ENCODE data around the gene NXT1.
"Not testable (repeated sequence)": the region's sequence is repeated elsewhere in the genome, so short reads cannot be mapped to it uniquely, and the experiment has no call there.

The NXT1 gene

DNA sequence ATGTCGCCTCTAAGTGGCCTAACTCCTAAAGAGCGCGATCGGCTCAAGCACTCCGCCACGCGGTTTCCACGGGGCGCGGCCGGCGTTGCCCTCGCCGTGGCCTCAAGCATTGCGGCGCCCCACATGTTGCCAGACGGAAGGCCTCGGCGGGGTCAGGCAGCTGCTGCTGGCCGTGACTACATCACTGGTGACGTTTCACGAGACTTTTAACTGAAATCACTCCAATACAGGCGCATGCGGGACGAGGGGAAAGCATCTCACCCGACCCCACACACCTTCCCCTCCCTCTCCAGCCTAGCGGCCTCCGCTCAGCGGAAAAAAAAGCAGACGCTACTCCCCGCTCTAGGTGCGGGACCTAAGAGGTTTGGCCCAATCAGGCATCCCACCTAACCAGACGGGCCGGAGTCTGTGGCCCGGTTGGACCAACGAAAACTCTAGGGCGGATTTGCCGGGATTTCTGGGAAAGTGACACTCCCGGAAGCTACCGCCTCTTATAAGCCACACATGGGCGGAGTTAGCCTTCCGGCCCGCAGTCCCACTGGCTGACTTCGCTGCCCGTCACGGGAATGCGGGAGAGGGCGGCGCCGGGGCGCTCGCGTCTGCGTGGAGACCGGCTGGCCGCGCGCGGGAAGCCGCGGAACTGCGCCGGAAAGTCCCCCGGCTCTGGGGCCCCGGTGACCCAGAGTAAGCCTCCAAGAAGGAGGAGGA lies at the start of gene NXT1:
TSS of gene NXT1 (plus strand) at position 596 of the 708 bp plus-strand sequence. CDS start 3,251 bp downstream, outside the sequence.
- peak; percentile 95 for DNase-seq (ENCODE audit: low read depth, low spot score)

DNA sequence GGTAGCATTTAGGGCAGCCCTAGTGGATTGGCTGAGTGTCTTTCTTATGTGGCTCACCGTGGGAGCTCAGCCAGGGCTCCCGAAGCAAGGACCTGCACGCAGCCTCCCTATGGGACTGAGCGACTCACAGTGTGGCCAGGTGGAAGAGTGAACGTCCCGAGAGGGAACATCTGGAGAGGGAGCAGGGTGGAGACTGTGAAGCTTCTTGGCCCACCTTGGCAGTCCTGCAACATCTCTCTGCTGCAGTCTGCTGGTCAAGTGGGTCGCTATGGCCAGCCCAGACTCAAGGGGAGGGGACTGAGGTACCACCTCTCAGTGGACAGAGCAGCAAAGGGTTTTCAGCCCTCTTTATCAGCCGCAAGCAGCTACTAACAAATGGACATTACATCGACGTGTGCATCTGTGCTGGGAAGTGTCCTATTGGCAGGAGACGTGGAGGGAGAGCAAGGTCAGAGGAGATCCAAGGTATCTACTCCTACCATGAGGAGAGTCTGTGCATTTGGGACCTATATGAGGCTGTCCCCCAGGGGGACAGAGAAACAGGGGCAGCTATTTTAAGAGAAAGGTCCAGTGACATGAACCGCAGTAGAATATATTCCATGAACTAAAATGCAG lies 49.0 kb upstream of the NXT1 start:
- no peak for DNase-seq (ENCODE audit: low read depth, low spot score)

DNA sequence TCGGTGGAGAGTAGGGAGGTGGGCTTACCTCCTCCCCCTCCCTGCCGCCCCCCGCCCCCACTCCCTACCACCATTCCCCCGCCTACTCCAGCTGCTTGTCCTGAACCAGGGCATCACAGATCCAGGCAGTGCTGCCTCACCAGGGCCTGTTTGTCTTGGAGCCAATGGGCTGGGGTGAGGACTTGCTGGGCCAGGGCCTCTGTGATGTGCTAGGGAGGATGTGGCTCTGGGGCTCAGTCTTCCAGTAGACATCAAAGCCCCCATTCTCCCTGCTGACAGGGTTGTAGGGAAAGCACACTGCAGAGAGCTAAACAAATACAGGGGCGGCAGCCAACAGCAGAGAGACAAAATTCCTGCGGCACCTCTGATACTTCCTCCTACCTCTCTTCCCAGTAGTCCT lies 48.2 kb upstream of the NXT1 start:
- no peak for DNase-seq (ENCODE audit: low read depth, low spot score)

GRCh38 chr20:23302801-23303200 lies 47.8 kb upstream of the NXT1 start:
- no peak for DNase-seq (ENCODE audit: low read depth, low spot score)

- no peak for DNase-seq (ENCODE audit: low read depth, low spot score)
Measured at GRCh38 chr20:23303325-23304102, 47.1 kb upstream of the NXT1 start.

- DNase-seq (ENCODE audit: low read depth, low spot score) = no peak
Measured at GRCh38 chr20:23304616-23305015, 46.0 kb upstream of the NXT1 start.

DNA sequence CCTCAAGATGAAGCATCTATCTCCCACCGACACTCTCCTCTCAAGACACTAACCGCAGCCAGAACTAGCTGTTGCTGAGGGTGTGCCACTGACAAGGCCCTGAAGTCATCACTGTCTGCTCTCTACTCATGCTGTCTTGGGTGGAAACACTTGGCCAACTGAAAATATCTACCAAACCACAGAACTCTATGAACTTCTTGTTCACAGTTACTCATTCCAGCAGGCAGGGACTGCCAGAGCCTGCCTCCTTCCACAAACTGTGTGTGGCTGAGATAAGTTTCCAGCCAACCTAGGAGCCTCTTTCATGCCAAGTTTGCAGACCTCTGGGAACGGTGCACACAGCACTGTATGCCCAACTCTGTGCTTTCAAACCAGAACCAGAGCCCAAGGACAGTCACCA lies 45.5 kb upstream of the NXT1 start:
- no peak for DNase-seq (ENCODE audit: low read depth, low spot score)

GRCh38 chr20:23307393-23307792 lies 43.2 kb upstream of the NXT1 start:
- not testable (repeated sequence) for DNase-seq (ENCODE audit: low read depth, low spot score)

- no peak for DNase-seq (ENCODE audit: low read depth, low spot score)
Measured at GRCh38 chr20:23308024-23308423, 42.6 kb upstream of the NXT1 start.

DNA sequence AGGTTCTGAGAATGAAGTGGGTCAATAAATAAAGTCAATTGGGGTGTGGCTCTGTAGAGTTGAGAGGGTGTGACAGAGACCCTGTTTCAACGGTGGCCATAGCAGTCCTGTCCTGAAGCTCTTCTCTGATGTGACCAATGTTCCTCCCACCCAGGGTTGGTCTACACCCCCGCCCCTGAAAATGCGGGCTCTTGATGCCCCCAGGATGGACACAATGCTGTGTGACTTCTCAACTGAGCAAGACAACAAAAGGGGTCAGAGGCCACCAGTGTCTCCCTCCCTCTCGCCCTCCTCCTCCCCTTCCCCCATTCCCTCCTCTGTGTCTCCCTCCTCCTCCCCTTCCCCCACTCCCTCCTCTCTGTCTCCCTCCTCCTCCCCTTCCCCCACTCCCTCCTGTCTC lies 41.7 kb upstream of the NXT1 start:
- DNase-seq (ENCODE audit: low read depth, low spot score) = no peak

- DNase-seq (ENCODE audit: low read depth, low spot score) = no peak
Measured at GRCh38 chr20:23309781-23310180, 40.8 kb upstream of the NXT1 start.

GRCh38 chr20:23311947-23312506 lies 38.6 kb upstream of the NXT1 start:
- no peak for DNase-seq (ENCODE audit: low read depth, low spot score)

GRCh38 chr20:23313271-23313670 lies 37.3 kb upstream of the NXT1 start:
- no peak for DNase-seq (ENCODE audit: low read depth, low spot score)

DNA sequence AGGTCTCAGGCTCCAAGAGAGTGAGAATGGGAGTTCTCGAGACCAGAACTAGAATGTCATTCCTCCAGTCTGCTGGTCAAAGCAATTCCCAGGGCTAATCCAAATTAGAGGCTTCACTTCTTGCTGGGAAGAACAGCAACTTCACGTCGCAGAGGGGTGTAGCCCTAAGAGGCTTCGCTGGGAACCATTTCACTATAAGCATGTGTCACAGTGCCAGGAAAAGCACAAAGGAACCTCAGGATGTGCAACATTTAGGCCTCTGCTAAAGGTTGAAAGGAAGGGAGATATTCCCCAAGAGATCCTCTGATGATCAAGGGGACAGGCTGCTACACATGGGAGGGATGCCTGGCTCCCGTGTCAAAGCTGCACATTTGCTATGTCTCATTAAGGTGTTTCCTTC lies 35.9 kb upstream of the NXT1 start:
- no peak for DNase-seq (ENCODE audit: low read depth, low spot score)

DNA sequence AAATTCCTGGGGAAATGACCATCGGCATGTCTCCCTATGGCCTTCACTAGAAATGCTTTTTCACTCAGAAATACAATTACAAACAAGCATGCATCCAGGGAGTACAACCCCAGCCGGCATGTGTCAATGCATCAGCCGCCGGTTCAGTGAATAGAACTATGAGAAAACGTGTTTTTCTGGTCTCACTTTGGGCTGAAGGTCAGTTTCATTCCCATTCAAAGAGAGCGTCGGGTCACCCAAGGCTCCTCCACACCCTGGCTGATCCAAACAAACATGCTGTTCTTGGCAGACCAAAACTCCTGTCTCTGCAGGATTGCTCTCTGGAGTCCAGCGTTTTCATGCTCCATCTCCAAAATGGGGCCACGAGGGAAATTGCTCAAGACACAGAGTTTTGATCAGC lies 35.5 kb upstream of the NXT1 start:
- DNase-seq (ENCODE audit: low read depth, low spot score) = no peak

GRCh38 chr20:23316626-23317025 lies 34.0 kb upstream of the NXT1 start:
- no peak for DNase-seq (ENCODE audit: low read depth, low spot score)

GRCh38 chr20:23317081-23317480 lies 33.5 kb upstream of the NXT1 start:
- no peak for DNase-seq (ENCODE audit: low read depth, low spot score)

- no peak for DNase-seq (ENCODE audit: low read depth, low spot score)
Measured at GRCh38 chr20:23318347-23318746, 32.2 kb upstream of the NXT1 start.

GRCh38 chr20:23320317-23320716 lies 30.3 kb upstream of the NXT1 start:
- no peak for DNase-seq (ENCODE audit: low read depth, low spot score)

DNA sequence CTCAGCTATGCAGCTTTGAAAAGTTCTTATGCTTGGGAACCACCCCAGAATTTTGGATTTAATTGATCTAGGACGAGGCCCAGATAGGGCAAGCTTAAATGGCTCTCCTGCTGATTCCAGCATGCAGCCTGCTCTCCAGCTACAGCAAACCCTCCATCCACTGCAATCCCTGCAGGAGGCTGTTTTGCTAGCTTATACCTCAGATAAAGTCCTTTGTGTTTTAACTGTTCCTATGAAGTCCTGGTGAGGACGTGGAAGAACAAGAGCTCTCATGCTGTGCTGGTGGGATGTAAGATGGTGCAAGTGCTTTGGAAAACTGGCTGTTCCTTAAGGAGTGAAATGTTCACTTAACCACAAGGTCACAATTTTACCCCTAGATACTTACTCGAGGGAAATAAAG lies 25.5 kb upstream of the NXT1 start:
- no peak for DNase-seq (ENCODE audit: low read depth, low spot score)

- no peak for DNase-seq (ENCODE audit: low read depth, low spot score)
Measured at GRCh38 chr20:23326774-23327173, 23.8 kb upstream of the NXT1 start.

DNA sequence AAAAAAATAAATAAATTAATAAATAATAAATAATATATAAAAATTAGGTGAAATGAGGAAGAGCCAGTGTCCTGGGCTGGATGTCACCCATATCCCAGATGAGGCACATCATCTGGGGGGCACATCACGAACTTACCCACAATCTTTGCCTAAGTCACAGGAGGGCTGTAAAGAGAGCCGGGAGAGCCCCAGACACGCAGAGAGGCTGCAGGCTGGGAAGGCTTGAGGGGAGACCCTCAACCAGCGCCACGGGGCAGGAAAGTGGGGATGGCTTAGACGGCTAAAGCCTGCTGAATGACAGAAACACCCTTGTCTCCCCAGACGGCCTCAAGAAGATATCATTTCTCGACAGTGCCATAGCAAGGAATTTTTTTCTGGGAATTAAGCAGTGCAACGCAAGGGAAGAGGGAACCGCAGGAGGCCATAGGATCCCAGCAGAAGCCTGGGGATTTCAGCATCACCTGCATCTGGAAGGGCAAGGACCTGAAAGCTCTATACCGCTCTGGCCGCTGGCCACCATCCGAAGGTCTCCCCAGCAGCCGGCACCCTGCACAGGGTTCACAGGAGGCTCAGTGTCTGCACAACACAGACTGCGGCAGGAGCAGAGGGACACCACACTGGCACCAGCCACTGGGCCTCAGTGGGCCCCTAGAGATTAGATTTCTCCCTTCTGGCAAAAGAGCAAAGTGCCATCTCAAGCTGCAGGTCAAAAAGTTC lies 22.8 kb upstream of the NXT1 start:
- DNase-seq (ENCODE audit: low read depth, low spot score) = no peak

Measured in brain pericyte (primary cell).